Spleen (tissue), 7 donors: ENCODE data around the gene DENND1A.

ENCODE experiments used
- CTCF ChIP-seq, 11 experiments: fragments of 200-600 bp in 7 of 11; fragments of 450-650 bp in 4 of 11; sonication (generic) in 4 of 11; IDR thresholded peaks in 8 of 11; conservative IDR thresholded peaks in 3 of 11; 1 replicate in 7 of 11; 2 replicates in 4 of 11; pipeline versions ENCODE4 v1.4.0 to v1.8.0; 2016 to 2021; ENCODE audit warnings: antibody characterized with exemption in 11 of 11, inconsistent platforms in 4 of 11, mild to moderate bottlenecking in 1 of 11
- POLR2AphosphoS5 ChIP-seq, 3 donors: sonication (generic); formaldehyde crosslinking; IDR thresholded peaks; one replicate each; pipeline ENCODE4 v1.5.1; 2017; ENCODE audit warnings: antibody characterized with exemption in 3 of 3
- donor health status: DM: no; HTN: no; CAD: no; lungs with moderate emphysema.
- donor health status: DM: no; HTN: no; CAD: no.
- donor health status: DM: no; HTN: no; CAD: no.

GRCh38 chr9:123629531-123629930 lies 300.4 kb downstream of the DENND1A start:
- TF ChIP-seq POLR2AphosphoS5 (IDR thresholded peaks at IDR 0.05) (no peak), CTCF (IDR thresholded peaks at IDR 0.05 in 8 of 11, conservative IDR thresholded peaks at IDR 0.05 in 3 of 11) (no peak)
